HEK293 (cell line): ENCODE data around the gene CCDC3.

Experiments
- CTCF ChIA-PET: fragments of 350-600 bp; formaldehyde crosslinking; extraction: SDS; loops from one replicate; lab custom pipeline; 2021; ENCODE audit warnings: antibody characterized with exemption; lab: Yijun Ruan, JAX
- POLR2A ChIA-PET: fragments of 300-600 bp; formaldehyde crosslinking; extraction: SDS; loops from one replicate; lab custom pipeline; 2020; ENCODE audit warnings: antibody characterized with exemption, inconsistent platforms; lab: Yijun Ruan, JAX
- H3K27ac ChIP-seq: fragments of 200-500 bp; sonication (Bioruptor generic); 2 replicates; pipeline ENCODE4 v1.5.1; 2014; ENCODE audit warnings: low read depth, low read length, control low read depth, inconsistent platforms; ENCODE audit errors: extremely low read depth
- H3K36me3 ChIP-seq, 2 experiments: fragments of 200-500 bp in 1 of 2; sonication (Bioruptor generic) in 1 of 2; 1 replicate in 1 of 2; 2 replicates in 1 of 2; pipeline ENCODE4 v1.5.1; 2014 to 2017; ENCODE audit warnings: inconsistent platforms in 2 of 2, low read length in 2 of 2; ENCODE audit not compliant: control insufficient read depth in 2 of 2, insufficient read depth in 1 of 2
- H3K4me1 ChIP-seq: fragments of 200-500 bp; sonication (Bioruptor generic); 2 replicates; pipeline ENCODE4 v1.5.1; 2014; ENCODE audit warnings: mild to moderate bottlenecking, low read length, inconsistent platforms; ENCODE audit not compliant: control insufficient read depth, insufficient read depth
- H3K4me3 ChIP-seq: 2 replicates; pipeline ENCODE4 v1.5.1; 2011; ENCODE audit warnings: low read depth, mild to moderate bottlenecking, control low read depth, low read length, moderate library complexity
- H3K9me3 ChIP-seq: fragments of 200-500 bp; sonication (Bioruptor generic); 2 replicates; pipeline ENCODE4 v1.5.1; 2014; ENCODE audit warnings: low read depth, low read length, inconsistent platforms; ENCODE audit not compliant: control insufficient read depth, insufficient read depth
- GLIS1 ChIP-seq: fragments of 450-650 bp; formaldehyde crosslinking; IDR thresholded peaks from 2 replicates; pipeline ENCODE4 v1.5.1; 2016; ENCODE audit warnings: missing biosample characterization, missing genetic modification characterization
- OSR2 ChIP-seq: fragments of 450-650 bp; formaldehyde crosslinking; IDR thresholded peaks from 2 replicates; pipeline ENCODE4 v1.5.1; 2016; ENCODE audit warnings: missing biosample characterization, missing genetic modification characterization
- ZNF121 ChIP-seq: fragments of 450-650 bp; formaldehyde crosslinking; IDR thresholded peaks from 2 replicates; pipeline ENCODE4 v1.5.1; 2016; ENCODE audit warnings: missing biosample characterization, missing genetic modification characterization
- ZNF138 ChIP-seq: fragments of 450-650 bp; formaldehyde crosslinking; IDR thresholded peaks from 2 replicates; pipeline ENCODE4 v1.5.1; 2016; ENCODE audit warnings: missing biosample characterization, missing genetic modification characterization, borderline replicate concordance
- ZNF157 ChIP-seq: fragments of 450-650 bp; formaldehyde crosslinking; IDR thresholded peaks from 2 replicates; pipeline ENCODE4 v1.5.1; 2016; ENCODE audit warnings: missing biosample characterization, missing genetic modification characterization
- ZNF202 ChIP-seq: fragments of 450-650 bp; formaldehyde crosslinking; IDR thresholded peaks from 2 replicates; pipeline ENCODE4 v1.5.1; 2016; ENCODE audit warnings: missing biosample characterization, missing genetic modification characterization, borderline replicate concordance
- ZNF214 ChIP-seq: fragments of 450-650 bp; formaldehyde crosslinking; IDR thresholded peaks from 2 replicates; pipeline ENCODE4 v1.5.1; 2017; ENCODE audit warnings: missing biosample characterization, mild to moderate bottlenecking, missing genetic modification characterization, borderline replicate concordance
- ZNF324 ChIP-seq: fragments of 450-650 bp; formaldehyde crosslinking; IDR thresholded peaks from 2 replicates; pipeline ENCODE4 v1.5.1; 2016; ENCODE audit warnings: missing biosample characterization, missing genetic modification characterization
- ZNF529 ChIP-seq: fragments of 450-650 bp; formaldehyde crosslinking; IDR thresholded peaks from 2 replicates; pipeline ENCODE4 v1.5.1; 2017; ENCODE audit warnings: missing genetic modification characterization, missing biosample characterization; ENCODE audit not compliant: insufficient replicate concordance
- ZNF549 ChIP-seq: fragments of 450-650 bp; IDR thresholded peaks from 2 replicates; pipeline ENCODE4 v1.5.1; 2018; ENCODE audit warnings: missing biosample characterization, missing genetic modification characterization, mild to moderate bottlenecking, inconsistent platforms, moderate library complexity
- ZNF658 ChIP-seq: fragments of 450-650 bp; formaldehyde crosslinking; IDR thresholded peaks from 2 replicates; pipeline ENCODE4; 2016; ENCODE audit warnings: missing biosample characterization, missing genetic modification characterization
- ZSCAN30 ChIP-seq: fragments of 450-650 bp; IDR thresholded peaks from 2 replicates; pipeline ENCODE4 v1.5.1; 2018; ENCODE audit warnings: missing biosample characterization, mild to moderate bottlenecking, missing genetic modification characterization, moderate library complexity
- TF ChIP-seq, protein P1 (sequence below): fragments of 450-650 bp; formaldehyde crosslinking; IDR thresholded peaks from 2 replicates; pipeline ENCODE4 v1.5.1; 2016; ENCODE audit warnings: missing biosample characterization, missing genetic modification characterization
- TF ChIP-seq, protein P2 (sequence below): fragments of 450-650 bp; formaldehyde crosslinking; IDR thresholded peaks from 2 replicates; pipeline ENCODE4 v1.5.1; 2016; ENCODE audit warnings: missing biosample characterization, missing genetic modification characterization, borderline replicate concordance
- TF ChIP-seq, protein P3 (sequence below): fragments of 450-650 bp; formaldehyde crosslinking; conservative IDR thresholded peaks from 2 replicates; pipeline ENCODE4 v1.5.1; 2016; ENCODE audit warnings: low read depth, missing biosample characterization, missing genetic modification characterization
- TF ChIP-seq, protein P4 (sequence below): fragments of 450-650 bp; formaldehyde crosslinking; IDR thresholded peaks from 2 replicates; pipeline ENCODE4 v1.5.1; 2017; ENCODE audit warnings: missing biosample characterization, mild to moderate bottlenecking, missing genetic modification characterization, moderate library complexity
- TF ChIP-seq, protein P5 (sequence below): fragments of 450-650 bp; formaldehyde crosslinking; IDR thresholded peaks from 2 replicates; pipeline ENCODE4 v1.5.1; 2016; ENCODE audit warnings: missing biosample characterization, missing genetic modification characterization, low read depth

The CCDC3 gene

DNA sequence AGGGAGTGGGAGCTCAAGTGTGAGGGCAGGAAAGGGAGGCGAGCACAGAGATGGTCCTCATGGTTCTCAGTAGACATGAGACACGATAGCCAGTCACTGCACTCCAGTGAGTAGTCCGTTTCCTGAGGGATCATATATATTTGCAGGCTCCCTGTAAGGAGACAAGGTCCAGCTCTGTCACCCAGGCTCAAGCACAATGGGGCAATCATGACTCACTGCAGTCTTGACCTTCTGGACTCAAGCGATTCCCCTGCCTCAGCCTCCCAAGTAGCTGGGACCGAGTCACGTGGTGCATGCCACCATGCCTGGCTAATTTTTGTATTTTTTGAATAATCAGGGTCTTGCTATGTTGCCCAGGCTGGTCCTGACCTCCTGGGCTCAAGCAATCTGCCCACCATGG lies 116.7 kb downstream of the CCDC3 start:
- no peaks in the 10 kb centered on the region for H3K36me3 ChIP-seq
- no peak overlapping the region for H3K27ac ChIP-seq
- no peaks in the 10 kb centered on the region for H3K4me1 ChIP-seq
- ChIA-PET POLR2A (interaction anchor here (0.5 kb wide), 1 partner anchor 137 kb away, joined by 4 read pairs; no protein-coding TSS in a partner anchor), CTCF (interaction anchor here (0.6 to 1.4 kb wide), 4 partner anchors 10 to 103 kb away, joined by 3 to 10 read pairs (median 4); no protein-coding TSS in a partner anchor)
- H3K9me3 ChIP-seq, result no peaks in the 10 kb centered on the region
- TF ChIP-seq, protein P1, sequence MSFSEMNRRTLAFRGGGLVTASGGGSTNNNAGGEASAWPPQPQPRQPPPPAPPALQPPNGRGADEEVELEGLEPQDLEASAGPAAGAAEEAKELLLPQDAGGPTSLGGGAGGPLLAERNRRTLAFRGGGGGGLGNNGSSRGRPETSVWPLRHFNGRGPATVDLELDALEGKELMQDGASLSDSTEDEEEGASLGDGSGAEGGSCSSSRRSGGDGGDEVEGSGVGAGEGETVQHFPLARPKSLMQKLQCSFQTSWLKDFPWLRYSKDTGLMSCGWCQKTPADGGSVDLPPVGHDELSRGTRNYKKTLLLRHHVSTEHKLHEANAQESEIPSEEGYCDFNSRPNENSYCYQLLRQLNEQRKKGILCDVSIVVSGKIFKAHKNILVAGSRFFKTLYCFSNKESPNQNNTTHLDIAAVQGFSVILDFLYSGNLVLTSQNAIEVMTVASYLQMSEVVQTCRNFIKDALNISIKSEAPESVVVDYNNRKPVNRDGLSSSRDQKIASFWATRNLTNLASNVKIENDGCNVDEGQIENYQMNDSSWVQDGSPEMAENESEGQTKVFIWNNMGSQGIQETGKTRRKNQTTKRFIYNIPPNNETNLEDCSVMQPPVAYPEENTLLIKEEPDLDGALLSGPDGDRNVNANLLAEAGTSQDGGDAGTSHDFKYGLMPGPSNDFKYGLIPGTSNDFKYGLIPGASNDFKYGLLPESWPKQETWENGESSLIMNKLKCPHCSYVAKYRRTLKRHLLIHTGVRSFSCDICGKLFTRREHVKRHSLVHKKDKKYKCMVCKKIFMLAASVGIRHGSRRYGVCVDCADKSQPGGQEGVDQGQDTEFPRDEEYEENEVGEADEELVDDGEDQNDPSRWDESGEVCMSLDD (tag by site-specific recombination), result no peak
- TF ChIP-seq, protein P2, sequence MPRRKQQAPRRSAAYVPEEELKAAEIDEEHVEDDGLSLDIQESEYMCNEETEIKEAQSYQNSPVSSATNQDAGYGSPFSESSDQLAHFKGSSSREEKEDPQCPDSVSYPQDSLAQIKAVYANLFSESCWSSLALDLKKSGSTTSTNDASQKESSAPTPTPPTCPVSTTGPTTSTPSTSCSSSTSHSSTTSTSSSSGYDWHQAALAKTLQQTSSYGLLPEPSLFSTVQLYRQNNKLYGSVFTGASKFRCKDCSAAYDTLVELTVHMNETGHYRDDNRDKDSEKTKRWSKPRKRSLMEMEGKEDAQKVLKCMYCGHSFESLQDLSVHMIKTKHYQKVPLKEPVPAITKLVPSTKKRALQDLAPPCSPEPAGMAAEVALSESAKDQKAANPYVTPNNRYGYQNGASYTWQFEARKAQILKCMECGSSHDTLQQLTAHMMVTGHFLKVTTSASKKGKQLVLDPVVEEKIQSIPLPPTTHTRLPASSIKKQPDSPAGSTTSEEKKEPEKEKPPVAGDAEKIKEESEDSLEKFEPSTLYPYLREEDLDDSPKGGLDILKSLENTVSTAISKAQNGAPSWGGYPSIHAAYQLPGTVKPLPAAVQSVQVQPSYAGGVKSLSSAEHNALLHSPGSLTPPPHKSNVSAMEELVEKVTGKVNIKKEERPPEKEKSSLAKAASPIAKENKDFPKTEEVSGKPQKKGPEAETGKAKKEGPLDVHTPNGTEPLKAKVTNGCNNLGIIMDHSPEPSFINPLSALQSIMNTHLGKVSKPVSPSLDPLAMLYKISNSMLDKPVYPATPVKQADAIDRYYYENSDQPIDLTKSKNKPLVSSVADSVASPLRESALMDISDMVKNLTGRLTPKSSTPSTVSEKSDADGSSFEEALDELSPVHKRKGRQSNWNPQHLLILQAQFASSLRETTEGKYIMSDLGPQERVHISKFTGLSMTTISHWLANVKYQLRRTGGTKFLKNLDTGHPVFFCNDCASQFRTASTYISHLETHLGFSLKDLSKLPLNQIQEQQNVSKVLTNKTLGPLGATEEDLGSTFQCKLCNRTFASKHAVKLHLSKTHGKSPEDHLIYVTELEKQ (tag by site-specific recombination), result no peak
- no peak overlapping the region for H3K4me3 ChIP-seq

DNA sequence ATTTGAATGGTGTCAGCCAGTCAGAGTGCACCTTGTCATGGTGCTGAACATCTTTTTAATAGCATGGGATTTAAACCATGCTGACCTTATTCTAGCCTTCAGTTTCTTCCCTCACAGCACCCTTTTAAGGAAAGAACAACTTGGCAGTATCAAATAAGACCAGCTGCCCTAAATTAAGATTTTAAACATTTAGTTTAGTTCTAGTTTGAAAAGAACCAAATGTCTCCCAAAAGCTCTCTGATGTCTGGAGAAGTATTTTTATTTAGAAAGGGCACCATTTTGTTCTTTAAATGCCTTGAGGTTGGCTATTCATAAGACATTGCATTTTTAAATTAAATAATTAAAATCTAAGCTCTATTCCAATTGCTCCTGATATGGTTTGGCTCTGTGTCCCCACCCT lies 121.1 kb downstream of the CCDC3 start:
- no peak for TF ChIP-seq ZSCAN30 (tag by site-specific recombination)
- TF ChIP-seq, protein P3, sequence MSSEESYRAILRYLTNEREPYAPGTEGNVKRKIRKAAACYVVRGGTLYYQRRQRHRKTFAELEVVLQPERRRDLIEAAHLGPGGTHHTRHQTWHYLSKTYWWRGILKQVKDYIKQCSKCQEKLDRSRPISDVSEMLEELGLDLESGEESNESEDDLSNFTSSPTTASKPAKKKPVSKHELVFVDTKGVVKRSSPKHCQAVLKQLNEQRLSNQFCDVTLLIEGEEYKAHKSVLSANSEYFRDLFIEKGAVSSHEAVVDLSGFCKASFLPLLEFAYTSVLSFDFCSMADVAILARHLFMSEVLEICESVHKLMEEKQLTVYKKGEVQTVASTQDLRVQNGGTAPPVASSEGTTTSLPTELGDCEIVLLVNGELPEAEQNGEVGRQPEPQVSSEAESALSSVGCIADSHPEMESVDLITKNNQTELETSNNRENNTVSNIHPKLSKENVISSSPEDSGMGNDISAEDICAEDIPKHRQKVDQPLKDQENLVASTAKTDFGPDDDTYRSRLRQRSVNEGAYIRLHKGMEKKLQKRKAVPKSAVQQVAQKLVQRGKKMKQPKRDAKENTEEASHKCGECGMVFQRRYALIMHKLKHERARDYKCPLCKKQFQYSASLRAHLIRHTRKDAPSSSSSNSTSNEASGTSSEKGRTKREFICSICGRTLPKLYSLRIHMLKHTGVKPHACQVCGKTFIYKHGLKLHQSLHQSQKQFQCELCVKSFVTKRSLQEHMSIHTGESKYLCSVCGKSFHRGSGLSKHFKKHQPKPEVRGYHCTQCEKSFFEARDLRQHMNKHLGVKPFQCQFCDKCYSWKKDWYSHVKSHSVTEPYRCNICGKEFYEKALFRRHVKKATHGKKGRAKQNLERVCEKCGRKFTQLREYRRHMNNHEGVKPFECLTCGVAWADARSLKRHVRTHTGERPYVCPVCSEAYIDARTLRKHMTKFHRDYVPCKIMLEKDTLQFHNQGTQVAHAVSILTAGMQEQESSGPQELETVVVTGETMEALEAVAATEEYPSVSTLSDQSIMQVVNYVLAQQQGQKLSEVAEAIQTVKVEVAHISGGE (tag by site-specific recombination), result no peak
- no peak overlapping the region for H3K27ac ChIP-seq
- ChIA-PET POLR2A (no interaction called here), CTCF (interaction anchor here (1.2 kb wide), 1 partner anchor 98 kb away, joined by 3 read pairs; no protein-coding TSS in a partner anchor)
- H3K36me3 ChIP-seq, result no peaks in the 10 kb centered on the region
- H3K9me3 ChIP-seq, result no peaks in the 10 kb centered on the region
- H3K4me3 ChIP-seq, result no peak overlapping the region
- no peaks in the 10 kb centered on the region for H3K4me1 ChIP-seq

DNA sequence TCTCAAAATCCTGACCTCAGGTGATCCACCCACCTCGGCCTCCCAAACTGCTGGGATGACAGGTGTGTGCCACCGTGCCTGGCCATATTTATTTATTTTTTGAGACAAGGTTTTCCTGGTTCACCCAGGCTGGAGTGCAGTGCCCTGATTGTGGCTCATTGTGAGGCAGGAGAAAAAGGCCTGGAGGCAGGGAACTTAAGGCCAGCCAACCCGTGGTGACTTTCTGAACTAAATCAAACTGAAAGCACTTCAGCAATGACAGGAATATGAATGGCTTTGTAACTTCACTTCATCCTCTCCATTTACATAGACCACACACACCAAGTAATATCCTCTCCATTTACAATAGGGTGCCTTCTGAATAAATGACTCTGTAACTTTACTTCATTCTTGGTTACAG lies 124.4 kb downstream of the CCDC3 start:
- POLR2A ChIA-PET, result no interaction called here
- CTCF ChIA-PET, result no interaction called here
- H3K4me1 ChIP-seq, result no peaks in the 10 kb centered on the region
- no peak overlapping the region for H3K27ac ChIP-seq
- H3K9me3 ChIP-seq, result no peaks in the 10 kb centered on the region
- no peaks in the 10 kb centered on the region for H3K36me3 ChIP-seq
- H3K4me3 ChIP-seq, result no peak overlapping the region
- TF ChIP-seq GLIS1 (tag by site-specific recombination) (no peak), ZNF549 (no peak), ZNF202 (tag by site-specific recombination) (no peak), ZNF157 (tag by site-specific recombination) (no peak), ZNF121 (tag by site-specific recombination) (no peak), ZNF529 (tag by site-specific recombination) (no peak), ZNF658 (tag by site-specific recombination) (no peak), ZNF324 (tag by site-specific recombination) (no peak), OSR2 (tag by site-specific recombination) (no peak), ZNF138 (tag by site-specific recombination) (no peak), ZNF214 (no peak)
- TF ChIP-seq, protein P4, sequence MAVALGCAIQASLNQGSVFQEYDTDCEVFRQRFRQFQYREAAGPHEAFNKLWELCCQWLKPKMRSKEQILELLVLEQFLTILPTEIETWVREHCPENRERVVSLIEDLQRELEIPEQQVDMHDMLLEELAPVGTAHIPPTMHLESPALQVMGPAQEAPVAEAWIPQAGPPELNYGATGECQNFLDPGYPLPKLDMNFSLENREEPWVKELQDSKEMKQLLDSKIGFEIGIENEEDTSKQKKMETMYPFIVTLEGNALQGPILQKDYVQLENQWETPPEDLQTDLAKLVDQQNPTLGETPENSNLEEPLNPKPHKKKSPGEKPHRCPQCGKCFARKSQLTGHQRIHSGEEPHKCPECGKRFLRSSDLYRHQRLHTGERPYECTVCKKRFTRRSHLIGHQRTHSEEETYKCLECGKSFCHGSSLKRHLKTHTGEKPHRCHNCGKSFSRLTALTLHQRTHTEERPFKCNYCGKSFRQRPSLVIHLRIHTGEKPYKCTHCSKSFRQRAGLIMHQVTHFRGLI, result no peak
- TF ChIP-seq, protein P5, sequence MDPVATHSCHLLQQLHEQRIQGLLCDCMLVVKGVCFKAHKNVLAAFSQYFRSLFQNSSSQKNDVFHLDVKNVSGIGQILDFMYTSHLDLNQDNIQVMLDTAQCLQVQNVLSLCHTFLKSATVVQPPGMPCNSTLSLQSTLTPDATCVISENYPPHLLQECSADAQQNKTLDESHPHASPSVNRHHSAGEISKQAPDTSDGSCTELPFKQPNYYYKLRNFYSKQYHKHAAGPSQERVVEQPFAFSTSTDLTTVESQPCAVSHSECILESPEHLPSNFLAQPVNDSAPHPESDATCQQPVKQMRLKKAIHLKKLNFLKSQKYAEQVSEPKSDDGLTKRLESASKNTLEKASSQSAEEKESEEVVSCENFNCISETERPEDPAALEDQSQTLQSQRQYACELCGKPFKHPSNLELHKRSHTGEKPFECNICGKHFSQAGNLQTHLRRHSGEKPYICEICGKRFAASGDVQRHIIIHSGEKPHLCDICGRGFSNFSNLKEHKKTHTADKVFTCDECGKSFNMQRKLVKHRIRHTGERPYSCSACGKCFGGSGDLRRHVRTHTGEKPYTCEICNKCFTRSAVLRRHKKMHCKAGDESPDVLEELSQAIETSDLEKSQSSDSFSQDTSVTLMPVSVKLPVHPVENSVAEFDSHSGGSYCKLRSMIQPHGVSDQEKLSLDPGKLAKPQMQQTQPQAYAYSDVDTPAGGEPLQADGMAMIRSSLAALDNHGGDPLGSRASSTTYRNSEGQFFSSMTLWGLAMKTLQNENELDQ (tag by site-specific recombination), result no peak
